Tibial nerve (tissue), 4 donors: Measurements from ENCODE around the gene ADCY2.

ENCODE experiments used
- EP300 ChIP-seq, 2 donors: sonication (generic); formaldehyde crosslinking; IDR thresholded peaks; one replicate each; pipeline ENCODE4 v1.6.1; 2017; ENCODE audit warnings: antibody characterized with exemption in 2 of 2, mild to moderate bottlenecking in 1 of 2
- POLR2A ChIP-seq, 2 donors: fragments of 450-650 bp; IDR thresholded peaks; one replicate each; pipeline ENCODE4 v1.6.1; 2017; ENCODE audit warnings: antibody characterized with exemption in 2 of 2, mild to moderate bottlenecking in 2 of 2, moderate library complexity in 2 of 2
- TF ChIP-seq, protein P1 (sequence below), 5 experiments: fragments of 200-600 bp in 3 of 5; fragments of 450-650 bp in 2 of 5; sonication (generic) in 3 of 5; IDR thresholded peaks; one replicate each; pipeline ENCODE4 v1.5.1; 2016 to 2019; ENCODE audit warnings: antibody characterized with exemption in 5 of 5, mild to moderate bottlenecking in 3 of 5, moderate library complexity in 2 of 5

DNA sequence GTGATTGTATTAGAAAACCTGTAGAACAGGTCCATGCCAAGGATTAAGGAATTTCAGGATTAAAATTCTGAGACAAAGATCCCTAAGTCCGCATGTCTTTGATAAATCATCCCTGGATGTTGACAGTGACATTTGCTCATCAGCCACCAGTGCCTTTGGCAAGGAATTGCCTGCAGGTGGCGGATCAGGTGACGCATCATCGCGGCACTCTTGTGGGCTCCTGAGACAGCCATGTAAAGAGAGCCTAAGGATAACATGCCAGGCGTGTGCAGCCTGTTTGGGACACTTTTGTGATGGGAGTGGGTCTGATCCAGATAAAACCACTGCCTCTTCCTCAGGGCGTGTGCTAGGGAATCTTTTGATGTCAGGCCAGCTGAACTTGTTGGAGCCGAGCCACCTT lies 40.6 kb downstream of the ADCY2 start:
- TF ChIP-seq, protein P1, sequence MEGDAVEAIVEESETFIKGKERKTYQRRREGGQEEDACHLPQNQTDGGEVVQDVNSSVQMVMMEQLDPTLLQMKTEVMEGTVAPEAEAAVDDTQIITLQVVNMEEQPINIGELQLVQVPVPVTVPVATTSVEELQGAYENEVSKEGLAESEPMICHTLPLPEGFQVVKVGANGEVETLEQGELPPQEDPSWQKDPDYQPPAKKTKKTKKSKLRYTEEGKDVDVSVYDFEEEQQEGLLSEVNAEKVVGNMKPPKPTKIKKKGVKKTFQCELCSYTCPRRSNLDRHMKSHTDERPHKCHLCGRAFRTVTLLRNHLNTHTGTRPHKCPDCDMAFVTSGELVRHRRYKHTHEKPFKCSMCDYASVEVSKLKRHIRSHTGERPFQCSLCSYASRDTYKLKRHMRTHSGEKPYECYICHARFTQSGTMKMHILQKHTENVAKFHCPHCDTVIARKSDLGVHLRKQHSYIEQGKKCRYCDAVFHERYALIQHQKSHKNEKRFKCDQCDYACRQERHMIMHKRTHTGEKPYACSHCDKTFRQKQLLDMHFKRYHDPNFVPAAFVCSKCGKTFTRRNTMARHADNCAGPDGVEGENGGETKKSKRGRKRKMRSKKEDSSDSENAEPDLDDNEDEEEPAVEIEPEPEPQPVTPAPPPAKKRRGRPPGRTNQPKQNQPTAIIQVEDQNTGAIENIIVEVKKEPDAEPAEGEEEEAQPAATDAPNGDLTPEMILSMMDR (IDR thresholded peaks at IDR 0.05): no peak
- TF ChIP-seq POLR2A (IDR thresholded peaks at IDR 0.05): no peak
- TF ChIP-seq EP300 (IDR thresholded peaks at IDR 0.05): no peak
